Neural cell (in vitro differentiated cells): ENCODE data around the gene HOXC10.

ENCODE experiments used
- CTCF ChIP-seq: fragments of 450-650 bp; IDR thresholded peaks from 2 replicates; pipeline ENCODE4 v1.5.1; 2014; ENCODE audit warnings: antibody characterized with exemption, mild to moderate bottlenecking, moderate library complexity; ENCODE audit not compliant: poor library complexity, severe bottlenecking
- EP300 ChIP-seq: fragments of 450-650 bp; conservative IDR thresholded peaks from 2 replicates; pipeline ENCODE4 v1.6.1; 2014; ENCODE audit warnings: antibody characterized with exemption, mild to moderate bottlenecking, moderate library complexity; ENCODE audit not compliant: poor library complexity, severe bottlenecking
- RAD21 ChIP-seq: fragments of 450-650 bp; conservative IDR thresholded peaks from 2 replicates; pipeline ENCODE4 v1.6.1; 2014; ENCODE audit warnings: antibody characterized with exemption, mild to moderate bottlenecking, moderate library complexity
- TAF1 ChIP-seq: IDR thresholded peaks from 2 replicates; pipeline ENCODE4 v1.6.1; 2012; ENCODE audit warnings: low read depth

GRCh38 chr12:53938326-53939140 lies 46.4 kb upstream of the HOXC10 start, which contains the start of gene HOXC13:
- TF ChIP-seq CTCF (no peak), EP300 (no peak), RAD21 (no peak), TAF1 (no peak)
